Breast epithelium (tissue), 4 donors: ENCODE data around the gene ST6GALNAC1. TPM values are rescaled to one million over a fixed set of nuclear protein-coding genes. Genes with fewer than 3 reads are reported as not detected.
A peak's percentile ranks its signal among the peaks of the same experiment; 100 is the strongest.

Experiments
- DNase-seq, 2 donors: peaks; one replicate each; pipeline ENCODE4 v3.0.0-alpha.2; 2019; ENCODE audit warnings: low spot score in 2 of 2
- H3K27ac ChIP-seq, 2 donors: fragments of 200-600 bp; sonication (generic) in 1 of 2; one replicate each; pipeline ENCODE4 v1.5.1; 2016 to 2019; ENCODE audit warnings: mild to moderate bottlenecking in 1 of 2
- H3K27me3 ChIP-seq, 2 donors: fragments of 200-600 bp; sonication (generic) in 1 of 2; one replicate each; pipeline versions ENCODE4 v1.5.1 to v1.6.0; 2017 to 2019; ENCODE audit warnings: control low read depth in 1 of 2, mild to moderate bottlenecking in 1 of 2
- H3K36me3 ChIP-seq: fragments of 200-600 bp; one replicate; pipeline ENCODE4 v1.5.1; 2019
- H3K4me1 ChIP-seq, 2 donors: fragments of 200-600 bp; sonication (generic); one replicate each; pipeline ENCODE4 v1.5.1; 2016 to 2019; ENCODE audit warnings: control low read depth in 1 of 2
- H3K4me3 ChIP-seq, 3 donors: fragments of 200-600 bp; sonication (generic); 1 replicate in 2 of 3; 2 replicates in 1 of 3; pipeline ENCODE4 v1.5.1; 2016 to 2019; ENCODE audit warnings: mild to moderate bottlenecking in 3 of 3, moderate library complexity in 2 of 3
- H3K9me3 ChIP-seq, 2 donors: fragments of 200-600 bp; sonication (generic) in 1 of 2; one replicate each; pipeline ENCODE4 v1.5.1; 2016 to 2019; ENCODE audit warnings: control low read depth in 1 of 2
- CTCF ChIP-seq, 3 donors: fragments of 450-650 bp; IDR thresholded peaks; one replicate each; pipeline ENCODE4 v1.5.1; 2016 to 2017; ENCODE audit warnings: antibody characterized with exemption in 3 of 3, mild to moderate bottlenecking in 3 of 3, moderate library complexity in 3 of 3
- POLR2A ChIP-seq: fragments of 450-650 bp; IDR thresholded peaks from one replicate; pipeline ENCODE4 v1.6.1; 2016; ENCODE audit warnings: antibody characterized with exemption, mild to moderate bottlenecking, moderate library complexity
- POLR2AphosphoS5 ChIP-seq, 3 donors: sonication (generic); formaldehyde crosslinking; IDR thresholded peaks; one replicate each; pipeline ENCODE4 v1.6.1; 2017; ENCODE audit warnings: antibody characterized with exemption in 3 of 3
- intact Hi-C: fragments of 100-400 bp; cut with DNase I; formaldehyde crosslinking; loops from one replicate; pipeline ENCODE4 v1.15.1; 2023; ENCODE audit warnings: low total_unique reads
- total RNA-seq, 3 donors: library from RNA; depleted of rRNA; stranded (reverse); fragments of >200 nt; gene quantifications; one replicate each; pipeline ENCODE4 v1.1.0, GENCODE V29; 2016

The ST6GALNAC1 gene
- total RNA-seq, 3 donors from 2014 or later: 1.3 to 1.6 (median 1.3) TPM

DNA sequence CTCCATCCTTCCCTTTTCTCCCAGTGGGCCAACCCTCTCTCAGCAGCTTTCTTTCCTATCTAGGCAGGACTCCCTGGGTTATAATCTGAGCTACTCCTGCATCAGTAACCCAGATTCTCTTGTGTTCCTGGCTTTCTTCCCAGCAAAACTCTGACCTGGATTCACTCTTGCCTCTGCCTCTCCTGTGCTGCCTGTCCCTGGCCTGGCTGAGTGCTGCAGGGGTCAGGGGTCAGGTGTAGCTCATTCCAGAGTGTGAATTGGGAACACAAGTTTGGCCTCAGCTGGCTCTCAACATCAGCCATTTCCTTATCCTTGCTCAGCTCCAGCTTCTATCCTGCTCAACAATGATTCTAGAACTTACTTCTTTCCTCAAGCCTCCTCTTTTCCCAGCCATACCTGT is 55.4 kb downstream of the ST6GALNAC1 start:
- no peak for TF ChIP-seq POLR2AphosphoS5 (IDR thresholded peaks at IDR 0.05)
- TF ChIP-seq CTCF (IDR thresholded peaks at IDR 0.05): no peak
- no peak for TF ChIP-seq POLR2A
- Histone ChIP-seq H3K27me3 (peaks cover 3 to 5% of the 10 kb centered on the region in 2 donors), H3K4me1 (peaks cover 0 to 7% of the 10 kb centered on the region in 2 donors), H3K27ac (no peak overlapping the region), H3K9me3 (no peaks in the 10 kb centered on the region), H3K36me3 (no peaks in the 10 kb centered on the region), H3K4me3 (no peak overlapping the region)
- no peak for DNase-seq
- intact Hi-C loops: no loop called here

DNA sequence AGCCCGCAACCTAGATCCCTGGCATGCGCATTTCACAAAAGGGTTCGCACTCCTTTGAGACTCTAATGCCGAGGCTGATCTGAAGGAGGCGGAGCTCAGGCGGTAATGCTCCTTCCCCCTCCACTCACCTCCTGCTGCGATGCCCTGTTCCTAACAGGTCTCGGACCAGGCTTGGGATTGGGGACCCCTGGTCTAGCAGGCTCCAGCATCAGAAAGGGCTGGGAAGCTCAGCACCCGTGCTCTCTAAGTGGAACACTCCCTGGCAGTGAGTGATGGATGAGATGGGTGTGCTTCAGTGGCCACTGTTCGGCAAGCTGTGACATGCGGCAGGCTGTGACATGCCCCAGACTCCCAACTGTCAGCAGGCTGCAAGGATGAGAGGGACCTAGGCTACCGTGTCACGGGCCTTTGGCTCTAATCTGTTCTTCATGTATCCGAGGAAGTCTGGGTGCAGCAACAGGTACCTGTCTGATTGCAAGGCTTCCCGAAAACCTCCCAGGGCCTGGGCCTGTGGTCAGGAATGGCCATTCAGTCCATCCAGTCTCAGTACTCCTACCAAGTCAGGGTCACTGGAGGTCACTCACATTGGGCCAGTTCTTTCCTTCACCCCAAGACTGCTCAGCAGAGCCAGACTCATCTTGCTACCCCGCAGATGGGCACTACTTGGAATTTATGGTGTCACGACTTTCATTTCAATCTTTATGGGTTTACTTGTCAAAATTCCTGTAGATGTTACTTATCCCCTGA is 56.6 kb downstream of the ST6GALNAC1 start:
- TF ChIP-seq POLR2A: no peak
- no peak for TF ChIP-seq POLR2AphosphoS5 (IDR thresholded peaks at IDR 0.05)
- TF ChIP-seq CTCF (IDR thresholded peaks at IDR 0.05): no peak
- Histone ChIP-seq H3K36me3 (no peaks in the 10 kb centered on the region), H3K27ac (peak overlapping the region; percentile 88 to 92), H3K4me3 (peak overlapping the region in 2 of 3 donors; percentile 76 to 85), H3K27me3 (peaks cover 3 to 5% of the 10 kb centered on the region in 2 donors), H3K9me3 (no peaks in the 10 kb centered on the region), H3K4me1 (peaks cover 0 to 7% of the 10 kb centered on the region in 2 donors)
- intact Hi-C loops: no loop called here
- no peak for DNase-seq

GRCh38 chr17:76585649-76586593 is 57.6 kb downstream of the ST6GALNAC1 start, which contains the start of gene ST6GALNAC2:
Gene ST6GALNAC2 (minus strand): TSS chr17:76585860. CDS start chr17:76585808, 52 bp downstream.
- peak within 1 kb of the TSS; percentile 88 to 92 for H3K27ac ChIP-seq
- intact Hi-C loops: no loop called here
- H3K4me3 ChIP-seq: peak within 1 kb of the TSS; percentile 72 to 85 (median 76)
- TF ChIP-seq POLR2AphosphoS5 (IDR thresholded peaks at IDR 0.05): peak in 2 of 3 donors; percentile 19 to 41
- TF ChIP-seq POLR2A: no peak
- peak in 2 of 3 donors; percentile 29 to 73 for TF ChIP-seq CTCF (IDR thresholded peaks at IDR 0.05)
- H3K36me3 ChIP-seq: no peaks in the 10 kb centered on the region
- peak; percentile 70 to 81 for DNase-seq
- peaks cover 0 to 7% of the 10 kb centered on the region in 2 donors for H3K4me1 ChIP-seq
- peaks cover 3 to 5% of the 10 kb centered on the region in 2 donors for H3K27me3 ChIP-seq
- H3K9me3 ChIP-seq: no peaks in the 10 kb centered on the region

GRCh38 chr17:76585033-76585648 is 58.4 kb downstream of the ST6GALNAC1 start:
- H3K9me3 ChIP-seq: no peaks in the 10 kb centered on the region
- no peaks in the 10 kb centered on the region for H3K36me3 ChIP-seq
- no peak for DNase-seq
- peak overlapping the region; percentile 72 to 85 (median 76) for H3K4me3 ChIP-seq
- H3K27me3 ChIP-seq: peaks cover 3 to 5% of the 10 kb centered on the region in 2 donors
- intact Hi-C loops: no loop called here
- no peak for TF ChIP-seq POLR2A
- no peak for TF ChIP-seq POLR2AphosphoS5 (IDR thresholded peaks at IDR 0.05)
- TF ChIP-seq CTCF (IDR thresholded peaks at IDR 0.05): no peak
- peaks cover 0 to 7% of the 10 kb centered on the region in 2 donors for H3K4me1 ChIP-seq
- H3K27ac ChIP-seq: peak overlapping the region; percentile 88 to 92
